Upper lobe of left lung (tissue), 4 donors: ENCODE data around the gene FAM72A.
"Not testable (repeated sequence)": the region's sequence is repeated elsewhere in the genome, so short reads cannot be mapped to it uniquely, and the experiment has no call there.

Experiments
- POLR2A ChIP-seq, 4 donors: fragments of 450-650 bp; IDR thresholded peaks; one replicate each; pipeline ENCODE4 v1.5.1; 2016 to 2017; ENCODE audit warnings: antibody characterized with exemption in 4 of 4, mild to moderate bottlenecking in 2 of 4
- TF ChIP-seq, protein P1 (sequence below), 6 experiments: fragments of 450-650 bp in 4 of 6; fragments of 200-600 bp in 2 of 6; sonication (generic) in 2 of 6; IDR thresholded peaks; one replicate each; pipeline ENCODE4 v1.5.1; 2016 to 2019; ENCODE audit warnings: antibody characterized with exemption in 6 of 6

GRCh38 chr1:206246129-206246886, 43.7 kb upstream of the FAM72A start:
- TF ChIP-seq, protein P1, sequence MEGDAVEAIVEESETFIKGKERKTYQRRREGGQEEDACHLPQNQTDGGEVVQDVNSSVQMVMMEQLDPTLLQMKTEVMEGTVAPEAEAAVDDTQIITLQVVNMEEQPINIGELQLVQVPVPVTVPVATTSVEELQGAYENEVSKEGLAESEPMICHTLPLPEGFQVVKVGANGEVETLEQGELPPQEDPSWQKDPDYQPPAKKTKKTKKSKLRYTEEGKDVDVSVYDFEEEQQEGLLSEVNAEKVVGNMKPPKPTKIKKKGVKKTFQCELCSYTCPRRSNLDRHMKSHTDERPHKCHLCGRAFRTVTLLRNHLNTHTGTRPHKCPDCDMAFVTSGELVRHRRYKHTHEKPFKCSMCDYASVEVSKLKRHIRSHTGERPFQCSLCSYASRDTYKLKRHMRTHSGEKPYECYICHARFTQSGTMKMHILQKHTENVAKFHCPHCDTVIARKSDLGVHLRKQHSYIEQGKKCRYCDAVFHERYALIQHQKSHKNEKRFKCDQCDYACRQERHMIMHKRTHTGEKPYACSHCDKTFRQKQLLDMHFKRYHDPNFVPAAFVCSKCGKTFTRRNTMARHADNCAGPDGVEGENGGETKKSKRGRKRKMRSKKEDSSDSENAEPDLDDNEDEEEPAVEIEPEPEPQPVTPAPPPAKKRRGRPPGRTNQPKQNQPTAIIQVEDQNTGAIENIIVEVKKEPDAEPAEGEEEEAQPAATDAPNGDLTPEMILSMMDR (IDR thresholded peaks at IDR 0.05): not testable (repeated sequence)
- not testable (repeated sequence) for TF ChIP-seq POLR2A (IDR thresholded peaks at IDR 0.05)
